IMR-90 (cell line): ENCODE data around the gene MECR.

ENCODE experiments used
- BHLHE40 ChIP-seq: fragments of 150-350 bp; IDR thresholded peaks from 2 replicates; pipeline ENCODE4 v1.6.1; 2016; ENCODE audit warnings: mild to moderate bottlenecking, low read depth, low read length
- CEBPB ChIP-seq: IDR thresholded peaks from 2 replicates; pipeline ENCODE4 v1.6.1; 2012; ENCODE audit warnings: low read depth, low read length, improper control_type of control experiment
- CHD1 ChIP-seq: IDR thresholded peaks from 2 replicates; pipeline ENCODE4 v1.6.1; 2012; ENCODE audit warnings: low read depth, low read length, improper control_type of control experiment
- MXI1 ChIP-seq: IDR thresholded peaks from 2 replicates; pipeline ENCODE4 v1.6.1; 2012; ENCODE audit warnings: low read depth, mild to moderate bottlenecking, low read length, moderate library complexity, borderline replicate concordance
- POLR2A ChIP-seq: IDR thresholded peaks from 2 replicates; pipeline ENCODE4 v1.6.1; 2012; ENCODE audit warnings: mild to moderate bottlenecking, low read depth, low read length
- RAD21 ChIP-seq: IDR thresholded peaks from 2 replicates; pipeline ENCODE4 v1.6.1; 2012; ENCODE audit warnings: low read length, improper control_type of control experiment
- RFX5 ChIP-seq: IDR thresholded peaks from 2 replicates; pipeline ENCODE4 v1.8.0; 2012; ENCODE audit warnings: low read depth, mild to moderate bottlenecking, low read length, moderate library complexity
- SMC3 ChIP-seq: fragments of 150-350 bp; IDR thresholded peaks from 2 replicates; pipeline ENCODE4 v1.6.1; 2016; ENCODE audit warnings: low read depth, mild to moderate bottlenecking, antibody characterized with exemption, low read length, moderate library complexity
- TF ChIP-seq, protein P1 (sequence below): conservative IDR thresholded peaks from 2 replicates; pipeline ENCODE4 v1.5.1; 2012; ENCODE audit warnings: mild to moderate bottlenecking, low read depth, low read length, improper control_type of control experiment
- TF ChIP-seq, protein P2 (sequence below): fragments of 150-350 bp; IDR thresholded peaks from 2 replicates; pipeline ENCODE4 v1.6.1; 2016; ENCODE audit warnings: low read depth, mild to moderate bottlenecking, low read length, moderate library complexity, borderline replicate concordance

DNA sequence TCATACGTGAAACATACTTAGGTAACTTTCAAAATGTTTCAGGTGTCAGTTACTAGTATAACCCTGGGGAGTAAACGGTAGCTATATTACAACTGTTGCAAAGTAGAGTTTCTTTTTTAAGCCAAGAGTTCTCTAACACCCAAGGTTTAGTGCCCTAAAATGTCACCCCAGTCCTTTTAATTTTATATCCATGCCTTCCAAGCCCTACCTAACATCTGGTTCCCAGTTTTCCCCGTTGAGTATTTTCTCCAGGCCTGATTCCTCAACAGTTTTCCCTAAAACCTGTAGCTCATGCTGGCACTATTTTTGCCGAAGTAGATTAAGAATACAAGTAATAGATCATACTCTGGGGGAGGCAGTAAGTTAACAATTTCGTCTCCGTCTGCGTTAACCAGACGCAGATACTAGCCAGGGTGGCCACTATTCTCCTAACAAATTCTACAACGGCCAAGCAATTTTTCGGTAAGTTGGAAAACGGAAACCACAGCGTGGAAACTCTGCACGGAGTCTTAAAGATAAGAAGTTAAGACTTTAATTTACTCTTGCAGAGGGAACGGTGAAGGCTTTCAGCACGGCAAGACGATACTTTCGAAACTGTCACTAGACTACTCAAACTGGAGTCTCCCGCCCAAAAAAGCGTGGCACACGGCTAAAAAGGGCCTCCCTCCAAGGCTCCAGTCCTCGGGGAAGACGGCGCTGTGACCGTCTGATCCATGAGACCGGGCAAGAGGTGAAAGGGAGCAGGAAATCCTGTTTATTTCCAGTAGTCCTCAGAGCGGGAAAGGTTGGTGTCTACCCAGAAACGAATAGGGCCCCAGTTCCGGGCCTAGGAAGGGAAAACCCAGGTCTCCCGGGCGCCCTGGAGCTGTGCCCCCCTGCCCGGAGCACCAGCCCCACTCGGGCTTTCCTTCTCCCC, 50.0 kb downstream of the MECR start:
- no peak for TF ChIP-seq POLR2A
- TF ChIP-seq, protein P1, sequence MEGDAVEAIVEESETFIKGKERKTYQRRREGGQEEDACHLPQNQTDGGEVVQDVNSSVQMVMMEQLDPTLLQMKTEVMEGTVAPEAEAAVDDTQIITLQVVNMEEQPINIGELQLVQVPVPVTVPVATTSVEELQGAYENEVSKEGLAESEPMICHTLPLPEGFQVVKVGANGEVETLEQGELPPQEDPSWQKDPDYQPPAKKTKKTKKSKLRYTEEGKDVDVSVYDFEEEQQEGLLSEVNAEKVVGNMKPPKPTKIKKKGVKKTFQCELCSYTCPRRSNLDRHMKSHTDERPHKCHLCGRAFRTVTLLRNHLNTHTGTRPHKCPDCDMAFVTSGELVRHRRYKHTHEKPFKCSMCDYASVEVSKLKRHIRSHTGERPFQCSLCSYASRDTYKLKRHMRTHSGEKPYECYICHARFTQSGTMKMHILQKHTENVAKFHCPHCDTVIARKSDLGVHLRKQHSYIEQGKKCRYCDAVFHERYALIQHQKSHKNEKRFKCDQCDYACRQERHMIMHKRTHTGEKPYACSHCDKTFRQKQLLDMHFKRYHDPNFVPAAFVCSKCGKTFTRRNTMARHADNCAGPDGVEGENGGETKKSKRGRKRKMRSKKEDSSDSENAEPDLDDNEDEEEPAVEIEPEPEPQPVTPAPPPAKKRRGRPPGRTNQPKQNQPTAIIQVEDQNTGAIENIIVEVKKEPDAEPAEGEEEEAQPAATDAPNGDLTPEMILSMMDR, result no peak
- TF ChIP-seq MXI1, result peak; percentile 42; the same call in 1 of the 2 replicates
- TF ChIP-seq CEBPB, result no peak
- no peak for TF ChIP-seq RFX5
- TF ChIP-seq, protein P2, sequence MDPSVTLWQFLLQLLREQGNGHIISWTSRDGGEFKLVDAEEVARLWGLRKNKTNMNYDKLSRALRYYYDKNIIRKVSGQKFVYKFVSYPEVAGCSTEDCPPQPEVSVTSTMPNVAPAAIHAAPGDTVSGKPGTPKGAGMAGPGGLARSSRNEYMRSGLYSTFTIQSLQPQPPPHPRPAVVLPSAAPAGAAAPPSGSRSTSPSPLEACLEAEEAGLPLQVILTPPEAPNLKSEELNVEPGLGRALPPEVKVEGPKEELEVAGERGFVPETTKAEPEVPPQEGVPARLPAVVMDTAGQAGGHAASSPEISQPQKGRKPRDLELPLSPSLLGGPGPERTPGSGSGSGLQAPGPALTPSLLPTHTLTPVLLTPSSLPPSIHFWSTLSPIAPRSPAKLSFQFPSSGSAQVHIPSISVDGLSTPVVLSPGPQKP, result no peak
- 0 out of 2 replicates have a peak, but pooled peaks have one; percentile 23 for TF ChIP-seq CHD1
- no peak for TF ChIP-seq RAD21
- no peak for TF ChIP-seq SMC3
- no peak for TF ChIP-seq BHLHE40
